ENCODE data around the gene MCF2. TPM values are rescaled to one million over a fixed set of nuclear protein-coding genes. Genes with fewer than 3 reads are reported as not detected.

The MCF2 gene
- total and polyA plus RNA-seq, 10 donors = 0.51 to 3.7 (median 1.0) TPM

DNA sequence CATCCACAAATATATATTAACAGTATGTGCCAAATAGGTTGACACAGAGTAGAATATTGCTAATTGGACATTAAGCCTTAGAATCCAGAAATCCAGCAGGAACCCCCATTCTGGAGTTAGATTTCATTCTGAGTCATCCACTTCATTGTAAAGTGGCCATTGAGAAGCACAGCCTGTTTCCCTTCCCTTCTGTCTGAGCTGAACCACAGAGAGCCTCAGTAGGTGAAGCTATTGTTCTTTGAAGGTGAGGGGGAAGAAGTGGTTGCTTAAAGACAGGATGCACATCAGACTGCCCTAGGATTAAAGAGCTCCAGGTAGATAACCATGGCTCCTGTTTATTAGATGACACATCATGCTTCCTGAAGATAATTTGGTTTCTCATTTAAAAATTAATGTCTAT lies 30.6 kb upstream of the MCF2 start:
- Histone ChIP-seq H3K9me3 (no peaks in the 10 kb centered on the region), H3K27me3 (replicated peaks in 1 of 7) (no peaks in the 10 kb centered on the region), H3K4me1 (no peaks in the 10 kb centered on the region), H3K4me3 (no peak overlapping the region), H3K27ac (no peak overlapping the region), H3K36me3 (peaks cover 0 to 66% (median 0%) of the 10 kb centered on the region in 6 donors)
- TF ChIP-seq POLR2AphosphoS5 (IDR thresholded peaks at IDR 0.05) = no peak
- TF ChIP-seq, protein P1, sequence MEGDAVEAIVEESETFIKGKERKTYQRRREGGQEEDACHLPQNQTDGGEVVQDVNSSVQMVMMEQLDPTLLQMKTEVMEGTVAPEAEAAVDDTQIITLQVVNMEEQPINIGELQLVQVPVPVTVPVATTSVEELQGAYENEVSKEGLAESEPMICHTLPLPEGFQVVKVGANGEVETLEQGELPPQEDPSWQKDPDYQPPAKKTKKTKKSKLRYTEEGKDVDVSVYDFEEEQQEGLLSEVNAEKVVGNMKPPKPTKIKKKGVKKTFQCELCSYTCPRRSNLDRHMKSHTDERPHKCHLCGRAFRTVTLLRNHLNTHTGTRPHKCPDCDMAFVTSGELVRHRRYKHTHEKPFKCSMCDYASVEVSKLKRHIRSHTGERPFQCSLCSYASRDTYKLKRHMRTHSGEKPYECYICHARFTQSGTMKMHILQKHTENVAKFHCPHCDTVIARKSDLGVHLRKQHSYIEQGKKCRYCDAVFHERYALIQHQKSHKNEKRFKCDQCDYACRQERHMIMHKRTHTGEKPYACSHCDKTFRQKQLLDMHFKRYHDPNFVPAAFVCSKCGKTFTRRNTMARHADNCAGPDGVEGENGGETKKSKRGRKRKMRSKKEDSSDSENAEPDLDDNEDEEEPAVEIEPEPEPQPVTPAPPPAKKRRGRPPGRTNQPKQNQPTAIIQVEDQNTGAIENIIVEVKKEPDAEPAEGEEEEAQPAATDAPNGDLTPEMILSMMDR (IDR thresholded peaks at IDR 0.05 in 8 of 11, conservative IDR thresholded peaks at IDR 0.05 in 3 of 11) = no peak
- no peak for TF ChIP-seq POLR2A (IDR thresholded peaks at IDR 0.05)
- intact Hi-C loops (cut with DNase I; ENCODE audit: low total_unique reads) = no loop called here
- DNase-seq = no peak

DNA sequence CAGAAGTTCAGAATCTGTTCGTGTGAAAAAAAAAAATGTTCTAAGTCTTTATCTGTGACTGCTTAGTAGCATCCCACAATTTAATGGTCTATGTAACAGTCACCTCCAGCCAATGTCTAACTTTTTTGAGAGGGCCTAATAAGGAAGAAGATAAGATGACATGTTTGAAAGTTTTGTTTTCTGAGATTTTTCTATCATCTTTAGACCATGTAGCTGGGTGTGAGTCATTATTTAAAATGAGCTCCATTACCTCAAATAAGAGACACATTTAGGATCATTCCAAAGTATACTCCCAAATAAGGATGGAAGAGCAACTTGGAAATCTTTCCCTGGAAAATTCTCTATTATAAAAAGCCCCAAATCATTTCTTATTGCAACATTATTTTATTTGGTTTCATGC lies 28.2 kb upstream of the MCF2 start:
- intact Hi-C loops (cut with DNase I; ENCODE audit: low total_unique reads) = no loop called here
- Histone ChIP-seq H3K4me1 (no peaks in the 10 kb centered on the region), H3K27ac (no peak overlapping the region), H3K4me3 (no peak overlapping the region), H3K27me3 (replicated peaks in 1 of 7) (no peaks in the 10 kb centered on the region), H3K36me3 (peaks cover 0 to 73% (median 0%) of the 10 kb centered on the region in 6 donors), H3K9me3 (no peaks in the 10 kb centered on the region)
- no peak for DNase-seq
- WGBS, 5 donors = 58 to 100% (median 90%) methylated on average over 1 of the region's 1 CpG
- TF ChIP-seq POLR2AphosphoS5 (IDR thresholded peaks at IDR 0.05) (no peak), POLR2A (IDR thresholded peaks at IDR 0.05) (no peak)
- TF ChIP-seq, protein P1 (IDR thresholded peaks at IDR 0.05 in 8 of 11, conservative IDR thresholded peaks at IDR 0.05 in 3 of 11) = no peak

DNA sequence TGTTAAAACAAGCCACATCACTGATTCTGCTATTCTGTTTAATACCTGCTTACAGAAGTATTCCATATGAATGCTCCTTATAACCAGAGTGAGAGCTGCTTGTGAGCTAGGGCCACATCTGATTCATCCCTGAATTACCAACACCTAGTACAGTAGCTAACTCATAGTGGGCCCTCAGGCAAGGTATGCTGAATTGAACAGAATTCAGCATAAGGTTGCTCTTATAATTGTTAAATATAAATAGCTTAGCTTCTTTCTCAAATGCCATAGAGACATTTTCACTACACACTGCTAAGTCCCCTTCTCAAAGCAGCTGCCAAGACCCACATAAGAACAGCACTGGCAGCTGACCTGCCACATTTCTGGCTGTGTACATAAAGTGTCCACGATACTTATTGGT lies 27.0 kb upstream of the MCF2 start:
- no peaks in the 10 kb centered on the region for H3K4me1 ChIP-seq
- intact Hi-C loops (cut with DNase I; ENCODE audit: low total_unique reads) = no loop called here
- no peaks in the 10 kb centered on the region for H3K9me3 ChIP-seq
- DNase-seq = no peak
- H3K4me3 ChIP-seq = no peak overlapping the region
- 92 to 100% (median 100%) methylated on average over 1 of the region's 1 CpG for WGBS, 5 donors
- peaks cover 0 to 66% (median 0%) of the 10 kb centered on the region in 6 donors for H3K36me3 ChIP-seq
- TF ChIP-seq POLR2AphosphoS5 (IDR thresholded peaks at IDR 0.05) (no peak), POLR2A (IDR thresholded peaks at IDR 0.05) (no peak)
- TF ChIP-seq, protein P1 (IDR thresholded peaks at IDR 0.05 in 8 of 11, conservative IDR thresholded peaks at IDR 0.05 in 3 of 11) = no peak
- no peak overlapping the region for H3K27ac ChIP-seq
- no peaks in the 10 kb centered on the region for H3K27me3 ChIP-seq (replicated peaks in 1 of 7)

DNA sequence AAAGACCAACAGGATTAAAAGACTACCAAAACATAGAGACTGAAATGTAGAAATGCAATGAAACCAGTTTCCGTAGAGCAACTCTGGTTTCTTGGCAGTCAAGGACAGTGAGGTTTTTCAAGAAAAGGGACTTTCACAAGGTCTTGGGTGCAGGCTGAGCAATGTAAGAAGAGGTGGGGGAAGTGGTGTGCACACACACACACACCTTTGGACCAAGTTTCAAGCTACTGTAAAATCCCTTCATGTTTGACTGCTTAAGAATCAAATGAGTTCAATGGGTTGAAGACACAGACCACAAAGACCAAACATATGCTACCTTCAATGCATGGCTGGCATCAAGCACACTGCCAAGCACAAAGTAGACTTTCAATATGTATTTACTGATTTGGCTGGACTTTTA lies 17.8 kb upstream of the MCF2 start:
- H3K27ac ChIP-seq = no peak overlapping the region
- H3K4me1 ChIP-seq = no peaks in the 10 kb centered on the region
- TF ChIP-seq, protein P1 (IDR thresholded peaks at IDR 0.05 in 8 of 11, conservative IDR thresholded peaks at IDR 0.05 in 3 of 11) = no peak
- TF ChIP-seq POLR2A (IDR thresholded peaks at IDR 0.05) (no peak), POLR2AphosphoS5 (IDR thresholded peaks at IDR 0.05) (no peak)
- H3K36me3 ChIP-seq = peaks cover 0 to 9% (median 0%) of the 10 kb centered on the region in 6 donors
- no peaks in the 10 kb centered on the region for H3K9me3 ChIP-seq
- H3K27me3 ChIP-seq (replicated peaks in 1 of 7) = no peaks in the 10 kb centered on the region
- 47 to 87% (median 69%) methylated on average over 1 of the region's 1 CpG for WGBS, 5 donors
- intact Hi-C loops (cut with DNase I; ENCODE audit: low total_unique reads) = no loop called here
- no peak overlapping the region for H3K4me3 ChIP-seq
- DNase-seq = no peak
